Caco-2 (cell line): ENCODE measurements around the gene TBCB. TPM values are rescaled to one million over a fixed set of nuclear protein-coding genes. Genes with fewer than 3 reads are reported as not detected.

Experiments used
- BruUV-seq: library from RNA; stranded (reverse); fragments of 400-500 nt; replicated peaks from 2 replicates; lab custom pipeline; 2021; lab: Mats Ljungman, UMichigan
- CTCF ChIA-PET: fragments of 300-600 bp; sonication (Branson Sonifier 250); formaldehyde crosslinking; loops from one replicate; lab custom pipeline; 2022; ENCODE audit warnings: antibody characterized with exemption; lab: Charles Lee
- POLR2A ChIA-PET: fragments of 300-600 bp; sonication (Branson Sonifier 250); formaldehyde crosslinking; loops from one replicate; lab custom pipeline; 2022; ENCODE audit warnings: antibody characterized with exemption; lab: Charles Lee
- DNase-seq, 2 experiments: peaks; one replicate each; pipeline versions ENCODE4 v3.0.0 to v3.0.0-alpha.2; 2020 to 2022
- H3K27me3 ChIP-seq: replicated peaks from 2 replicates; pipeline ENCODE4 v1.6.0; 2011; ENCODE audit warnings: low read length; ENCODE audit not compliant: control insufficient read depth, insufficient read depth
- H3K36me3 ChIP-seq: 2 replicates; pipeline ENCODE4 v1.5.1; 2011; ENCODE audit warnings: low read length; ENCODE audit not compliant: control insufficient read depth, insufficient read depth
- H3K4me1 ChIP-seq: fragments of 250-450 bp; sonication (Bioruptor Pico); 2 replicates; pipeline ENCODE4 v1.5.1; 2020; ENCODE audit warnings: mild to moderate bottlenecking
- H3K4me3 ChIP-seq: 2 replicates; pipeline ENCODE4 v1.5.1; 2011; ENCODE audit warnings: low read depth, mild to moderate bottlenecking, control low read depth, low read length
- H3K9me3 ChIP-seq: fragments of 250-450 bp; sonication (Bioruptor Pico); 2 replicates; pipeline ENCODE4 v1.5.1; 2020; ENCODE audit warnings: mild to moderate bottlenecking, moderate library complexity
- H3K27ac Mint-ChIP-seq: one replicate; pipeline ENCODE4 v1.8.0; 2022; ENCODE audit warnings: mixed read lengths; ENCODE audit not compliant: unreplicated experiment
- H3K27me3 Mint-ChIP-seq: one replicate; pipeline ENCODE4 v1.8.0; 2022; ENCODE audit warnings: mixed read lengths; ENCODE audit not compliant: insufficient read depth, unreplicated experiment
- H3K36me3 Mint-ChIP-seq: one replicate; pipeline ENCODE4 v1.8.0; 2022; ENCODE audit warnings: mild to moderate bottlenecking, mixed read lengths; ENCODE audit not compliant: insufficient read depth, unreplicated experiment
- H3K4me1 Mint-ChIP-seq: one replicate; pipeline ENCODE4 v1.8.0; 2022; ENCODE audit warnings: low read depth, mixed read lengths; ENCODE audit not compliant: unreplicated experiment
- H3K4me3 Mint-ChIP-seq: one replicate; pipeline ENCODE4 v1.8.0; 2022; ENCODE audit warnings: mild to moderate bottlenecking, moderate library complexity, mixed read lengths; ENCODE audit not compliant: unreplicated experiment
- H3K9me3 Mint-ChIP-seq: one replicate; pipeline ENCODE4 v1.8.0; 2022; ENCODE audit warnings: mixed read lengths; ENCODE audit not compliant: unreplicated experiment
- CTCF ChIP-seq, 2 experiments: fragments of 200-600 bp in 1 of 2; IDR thresholded peaks; 1 replicate in 1 of 2; 2 replicates in 1 of 2; pipeline versions ENCODE4 v1.5.1 to v1.8.0; 2011 to 2022; ENCODE audit warnings: antibody characterized with exemption in 1 of 2, control low read depth in 1 of 2, inconsistent platforms in 1 of 2, low read depth in 1 of 2, low read length in 1 of 2, mild to moderate bottlenecking in 1 of 2, moderate library complexity in 1 of 2; ENCODE audit not compliant: insufficient read depth in 1 of 2, severe bottlenecking in 1 of 2, unreplicated experiment in 1 of 2
- intact Hi-C: fragments of 100-400 bp; cut with micrococcal nuclease; formaldehyde crosslinking; loops from one replicate; pipeline ENCODE4 v1.10.0; 2022; ENCODE audit not compliant: unreplicated experiment
- total RNA-seq: library from RNA; stranded (reverse); gene quantifications from 2 replicates; pipeline ENCODE4 v1.2.3, GENCODE V29; 2022

The TBCB gene
- total RNA-seq, 1 experiment from 2014 or later, result 191 TPM

- Mint-ChIP-seq H3K4me3 (peak overlapping the region; percentile 93), H3K36me3 (peaks cover 43% of the 10 kb centered on the region), H3K27me3 (no peaks in the 10 kb centered on the region), H3K9me3 (peaks cover 9% of the 10 kb centered on the region), H3K27ac (peak overlapping the region; percentile 91), H3K4me1 (peaks cover 21% of the 10 kb centered on the region)
- Histone ChIP-seq H3K27me3 (no peaks in the 10 kb centered on the region), H3K4me3 (peak overlapping the region; percentile 70), H3K36me3 (peaks cover 4% of the 10 kb centered on the region; the same call in 1 of the 2 replicates), H3K9me3 (no peaks in the 10 kb centered on the region; the same call in 1 of the 2 replicates), H3K4me1 (peaks cover 7% of the 10 kb centered on the region)
- ChIA-PET CTCF (interaction anchor here (1.5 kb wide), 1 partner anchor 12 kb away, joined by 10 read pairs; no protein-coding TSS in a partner anchor), POLR2A (interaction anchor here (0.6 to 2.0 kb wide), 5 partner anchors 13 to 173 kb away, joined by 4 to 12 read pairs (median 6); partner anchors contain the start of genes ZNF146 and ZNF565)
- BruUV-seq, result TSS peak; percentile 80
- intact Hi-C loops, result no loop called here
- TF ChIP-seq CTCF (IDR thresholded peaks at IDR 0.05; ENCODE audit: insufficient read depth in 1 of 2, low read depth in 1 of 2, low read length in 1 of 2, severe bottlenecking in 1 of 2, unreplicated experiment in 1 of 2), result no peak
- DNase-seq, result peak; percentile 56 to 72
Measured at GRCh38 chr19:36140304-36141038, 25.2 kb downstream of the TBCB start.

GRCh38 chr19:36141039-36141927, 26.0 kb downstream of the TBCB start:
- peaks cover 49% of the 10 kb centered on the region for H3K36me3 Mint-ChIP-seq
- intact Hi-C loops, result no loop called here
- CTCF ChIA-PET, result no interaction called here

More at GRCh38 chr19:36141039-36141927, 26.0 kb downstream of the TBCB start:
- no peak for TF ChIP-seq CTCF (IDR thresholded peaks at IDR 0.05; ENCODE audit: insufficient read depth in 1 of 2, low read depth in 1 of 2, low read length in 1 of 2, severe bottlenecking in 1 of 2, unreplicated experiment in 1 of 2)
- BruUV-seq, result no TSS peak
- H3K4me3 ChIP-seq, result peak overlapping the region; percentile 70
- peaks cover 7% of the 10 kb centered on the region for H3K36me3 ChIP-seq
- Mint-ChIP-seq H3K27me3 (no peaks in the 10 kb centered on the region), H3K27ac (peak overlapping the region; percentile 91), H3K4me3 (peak overlapping the region; percentile 93), H3K9me3 (peaks cover 9% of the 10 kb centered on the region), H3K4me1 (peaks cover 20% of the 10 kb centered on the region)
- POLR2A ChIA-PET, result interaction anchor here (0.6 to 2.0 kb wide), 2 partner anchors 13 to 74 kb away, joined by 6 to 10 read pairs; no protein-coding TSS in a partner anchor
- H3K4me1 ChIP-seq, result peaks cover 7% of the 10 kb centered on the region
- peak; percentile 90 to 91 for DNase-seq
- no peaks in the 10 kb centered on the region; the same call in 1 of the 2 replicates for H3K9me3 ChIP-seq
- H3K27me3 ChIP-seq, result no peaks in the 10 kb centered on the region
